ENCODE measurements around the gene ASXL1.

DNA sequence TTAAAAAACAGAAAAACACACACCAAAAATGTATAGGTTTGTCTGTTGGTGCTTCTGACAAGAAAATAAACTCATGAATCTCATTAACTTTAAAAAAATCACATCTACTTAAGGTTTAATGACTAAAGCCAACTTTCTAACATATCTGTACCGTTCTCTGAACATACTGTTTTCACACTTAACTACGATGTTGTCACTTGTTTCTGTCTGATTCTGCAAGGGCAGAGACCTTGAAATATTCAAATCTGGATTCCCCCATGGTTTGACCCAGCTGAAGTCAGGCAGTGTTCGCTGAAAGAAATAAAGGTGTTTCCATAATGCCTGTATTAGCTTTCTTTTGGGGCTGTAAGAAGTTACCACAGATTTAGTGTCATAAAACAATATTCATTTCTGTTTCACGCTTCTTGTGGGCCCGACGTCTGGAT is 2.7 kb upstream of the ASXL1 start:
- no peak for TF ChIP-seq POLR2A (IDR thresholded peaks at IDR 0.05)
- no peak for TF ChIP-seq POLR2AphosphoS5 (IDR thresholded peaks at IDR 0.05)
